Panc1 (cell line): Measurements from ENCODE around the gene CD300A.

ENCODE experiments used
- TF ChIP-seq, protein P1 (sequence below): fragments of 450-650 bp; IDR thresholded peaks from 2 replicates; pipeline ENCODE4 v1.5.1; 2017; ENCODE audit warnings: mild to moderate bottlenecking
- TF ChIP-seq, protein P2 (sequence below), 2 experiments: IDR thresholded peaks; 2 replicates each; pipeline ENCODE4 v1.6.1; 2011 to 2012; ENCODE audit warnings: low read depth in 2 of 2, control low read depth in 1 of 2, low read length in 1 of 2, mild to moderate bottlenecking in 1 of 2, moderate library complexity in 1 of 2; ENCODE audit not compliant: insufficient read depth in 1 of 2

DNA sequence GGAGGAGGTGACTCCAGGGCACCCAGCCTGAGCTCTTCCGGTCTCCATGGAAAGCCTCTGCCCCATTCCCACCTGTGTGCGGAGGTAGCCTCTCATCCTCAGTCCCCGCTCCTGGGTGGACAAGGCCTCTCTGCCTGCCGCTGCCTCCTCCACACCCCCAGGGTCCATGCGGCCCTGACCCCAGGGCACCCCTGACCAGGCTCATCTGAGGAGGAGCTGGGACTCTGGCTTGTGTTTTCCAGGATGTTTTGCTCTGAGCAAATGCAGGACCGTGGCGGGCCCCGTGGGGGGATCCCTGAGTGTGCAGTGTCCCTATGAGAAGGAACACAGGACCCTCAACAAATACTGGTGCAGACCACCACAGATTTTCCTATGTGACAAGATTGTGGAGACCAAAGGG lies 6.9 kb downstream of the CD300A start:
- TF ChIP-seq, protein P1, sequence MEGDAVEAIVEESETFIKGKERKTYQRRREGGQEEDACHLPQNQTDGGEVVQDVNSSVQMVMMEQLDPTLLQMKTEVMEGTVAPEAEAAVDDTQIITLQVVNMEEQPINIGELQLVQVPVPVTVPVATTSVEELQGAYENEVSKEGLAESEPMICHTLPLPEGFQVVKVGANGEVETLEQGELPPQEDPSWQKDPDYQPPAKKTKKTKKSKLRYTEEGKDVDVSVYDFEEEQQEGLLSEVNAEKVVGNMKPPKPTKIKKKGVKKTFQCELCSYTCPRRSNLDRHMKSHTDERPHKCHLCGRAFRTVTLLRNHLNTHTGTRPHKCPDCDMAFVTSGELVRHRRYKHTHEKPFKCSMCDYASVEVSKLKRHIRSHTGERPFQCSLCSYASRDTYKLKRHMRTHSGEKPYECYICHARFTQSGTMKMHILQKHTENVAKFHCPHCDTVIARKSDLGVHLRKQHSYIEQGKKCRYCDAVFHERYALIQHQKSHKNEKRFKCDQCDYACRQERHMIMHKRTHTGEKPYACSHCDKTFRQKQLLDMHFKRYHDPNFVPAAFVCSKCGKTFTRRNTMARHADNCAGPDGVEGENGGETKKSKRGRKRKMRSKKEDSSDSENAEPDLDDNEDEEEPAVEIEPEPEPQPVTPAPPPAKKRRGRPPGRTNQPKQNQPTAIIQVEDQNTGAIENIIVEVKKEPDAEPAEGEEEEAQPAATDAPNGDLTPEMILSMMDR = no peak
- TF ChIP-seq, protein P2, sequence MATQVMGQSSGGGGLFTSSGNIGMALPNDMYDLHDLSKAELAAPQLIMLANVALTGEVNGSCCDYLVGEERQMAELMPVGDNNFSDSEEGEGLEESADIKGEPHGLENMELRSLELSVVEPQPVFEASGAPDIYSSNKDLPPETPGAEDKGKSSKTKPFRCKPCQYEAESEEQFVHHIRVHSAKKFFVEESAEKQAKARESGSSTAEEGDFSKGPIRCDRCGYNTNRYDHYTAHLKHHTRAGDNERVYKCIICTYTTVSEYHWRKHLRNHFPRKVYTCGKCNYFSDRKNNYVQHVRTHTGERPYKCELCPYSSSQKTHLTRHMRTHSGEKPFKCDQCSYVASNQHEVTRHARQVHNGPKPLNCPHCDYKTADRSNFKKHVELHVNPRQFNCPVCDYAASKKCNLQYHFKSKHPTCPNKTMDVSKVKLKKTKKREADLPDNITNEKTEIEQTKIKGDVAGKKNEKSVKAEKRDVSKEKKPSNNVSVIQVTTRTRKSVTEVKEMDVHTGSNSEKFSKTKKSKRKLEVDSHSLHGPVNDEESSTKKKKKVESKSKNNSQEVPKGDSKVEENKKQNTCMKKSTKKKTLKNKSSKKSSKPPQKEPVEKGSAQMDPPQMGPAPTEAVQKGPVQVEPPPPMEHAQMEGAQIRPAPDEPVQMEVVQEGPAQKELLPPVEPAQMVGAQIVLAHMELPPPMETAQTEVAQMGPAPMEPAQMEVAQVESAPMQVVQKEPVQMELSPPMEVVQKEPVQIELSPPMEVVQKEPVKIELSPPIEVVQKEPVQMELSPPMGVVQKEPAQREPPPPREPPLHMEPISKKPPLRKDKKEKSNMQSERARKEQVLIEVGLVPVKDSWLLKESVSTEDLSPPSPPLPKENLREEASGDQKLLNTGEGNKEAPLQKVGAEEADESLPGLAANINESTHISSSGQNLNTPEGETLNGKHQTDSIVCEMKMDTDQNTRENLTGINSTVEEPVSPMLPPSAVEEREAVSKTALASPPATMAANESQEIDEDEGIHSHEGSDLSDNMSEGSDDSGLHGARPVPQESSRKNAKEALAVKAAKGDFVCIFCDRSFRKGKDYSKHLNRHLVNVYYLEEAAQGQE (IDR thresholded peaks at IDR 0.05; ENCODE audit: insufficient read depth in 1 of 2, low read depth in 2 of 2, low read length in 1 of 2) = no peak
